Measurements from ENCODE around the gene HACD3. TPM values are rescaled to one million over a fixed set of nuclear protein-coding genes. Genes with fewer than 3 reads are reported as not detected.

The HACD3 gene
- 10 to 100 TPM; 47.3 to 47.9 TPM for total RNA-seq

- POLR2A ChIA-PET: interaction anchor here (0.6 to 1.5 kb wide), 8 partner anchors 12 to 547 kb away, joined by 3 to 9 read pairs (median 4); partner anchors contain the start of gene INTS14
Measured at GRCh38 chr15:65530318-65531111, at the start of gene HACD3. Gene HACD3, plus strand, starts transcription at chr15:65530463. Its CDS starts 169 bp downstream, at chr15:65530632.

GRCh38 chr15:65484876-65485275 lies 45.4 kb upstream of the HACD3 start:
- POLR2A ChIA-PET: no interaction called here
- CTCF ChIA-PET: no interaction called here

More at GRCh38 chr15:65530318-65531111, at the start of gene HACD3:
- CTCF ChIA-PET: interaction anchor here (0.9 to 1.6 kb wide), 2 partner anchors 13 to 327 kb away, joined by 4 to 5 read pairs; partner anchors contain the start of gene DPP8

- ChIA-PET CTCF (no interaction called here), POLR2A (no interaction called here)
Measured at GRCh38 chr15:65494076-65494475, 36.2 kb upstream of the HACD3 start.

GRCh38 chr15:65509321-65509720 lies 20.9 kb upstream of the HACD3 start:
- ChIA-PET POLR2A (interaction anchor here (0.6 kb wide), 1 partner anchor 8 kb away, joined by 4 read pairs; no protein-coding TSS in a partner anchor), CTCF (no interaction called here)

- ChIA-PET CTCF (interaction anchor here (0.6 kb wide), 2 partner anchors 30 to 775 kb away, joined by 3 to 4 read pairs; no protein-coding TSS in a partner anchor), POLR2A (interaction anchor here (1.6 kb wide), 1 partner anchor 19 kb away, joined by 5 read pairs; the partner anchor contains the start of gene HACD3)
Measured at GRCh38 chr15:65512189-65512588, 18.1 kb upstream of the HACD3 start.

GRCh38 chr15:65512807-65513416 lies 17.4 kb upstream of the HACD3 start:
- ChIA-PET POLR2A (interaction anchor here (0.7 to 1.6 kb wide), 2 partner anchors 18 to 20 kb away, joined by 5 read pairs; partner anchors contain the start of gene HACD3), CTCF (interaction anchor here (0.6 kb wide), 1 partner anchor 29 kb away, joined by 4 read pairs; no protein-coding TSS in a partner anchor)

- POLR2A ChIA-PET: interaction anchor here (0.6 to 1.0 kb wide), 16 partner anchors 8 to 1804 kb away, joined by 3 to 9 read pairs (median 4); partner anchors contain the start of genes PDCD7 and PPIB
- CTCF ChIA-PET: interaction anchor here (0.6 to 1.1 kb wide), 9 partner anchors 10 to 1445 kb away, joined by 3 to 5 read pairs (median 3); partner anchors contain the start of genes HACD3 and INTS14
Measured at GRCh38 chr15:65516997-65517865, 13.0 kb upstream of the HACD3 start, which contains the start of gene DPP8. Gene DPP8, minus strand, starts transcription at chr15:65517689. Its CDS starts 5,136 bp downstream, at chr15:65512553.

GRCh38 chr15:65517866-65518207 lies 12.4 kb upstream of the HACD3 start:
- CTCF ChIA-PET: interaction anchor here (0.6 to 1.2 kb wide), 2 partner anchors 11 to 58 kb away, joined by 3 read pairs; no protein-coding TSS in a partner anchor
- POLR2A ChIA-PET: interaction anchor here (1.2 kb wide), 1 partner anchor 12 kb away, joined by 4 read pairs; the partner anchor contains the start of gene HACD3

GRCh38 chr15:65518633-65519285 lies 11.5 kb upstream of the HACD3 start:
- POLR2A ChIA-PET: interaction anchor here (0.6 to 1.2 kb wide), 2 partner anchors 11 to 399 kb away, joined by 4 to 5 read pairs; partner anchors contain the start of gene HACD3
- CTCF ChIA-PET: interaction anchor here (1.2 kb wide), 1 partner anchor 10 kb away, joined by 3 read pairs; no protein-coding TSS in a partner anchor

GRCh38 chr15:65521350-65521749 lies 8.9 kb upstream of the HACD3 start:
- ChIA-PET CTCF (no interaction called here), POLR2A (no interaction called here)

GRCh38 chr15:65524226-65524625 lies 6.0 kb upstream of the HACD3 start:
- POLR2A ChIA-PET: no interaction called here

GRCh38 chr15:65525622-65526021 lies 4.6 kb upstream of the HACD3 start:
- CTCF ChIA-PET: no interaction called here
- POLR2A ChIA-PET: no interaction called here

More at GRCh38 chr15:65524226-65524625, 6.0 kb upstream of the HACD3 start:
- CTCF ChIA-PET: no interaction called here

- POLR2A ChIA-PET: interaction anchor here (0.7 kb wide), 1 partner anchor 12 kb away, joined by 3 read pairs; no protein-coding TSS in a partner anchor
- CTCF ChIA-PET: interaction anchor here (1.5 kb wide), 1 partner anchor 10 kb away, joined by 3 read pairs; no protein-coding TSS in a partner anchor
Measured at GRCh38 chr15:65528461-65529060, 1.7 kb upstream of the HACD3 start.

GRCh38 chr15:65529762-65530317 lies 423 bp upstream of the HACD3 start:
- POLR2A ChIA-PET: interaction anchor here (0.5 to 1.5 kb wide), 5 partner anchors 11 to 294 kb away, joined by 3 to 8 read pairs (median 4); partner anchors contain the start of gene INTS14
- CTCF ChIA-PET: interaction anchor here (0.6 to 1.6 kb wide), 3 partner anchors 9 to 13 kb away, joined by 3 to 5 read pairs (median 3); partner anchors contain the start of gene DPP8

- POLR2A ChIA-PET: interaction anchor here (0.7 kb wide), 1 partner anchor 38 kb away, joined by 6 read pairs; no protein-coding TSS in a partner anchor
- CTCF ChIA-PET: interaction anchor here (0.7 kb wide), 1 partner anchor 296 kb away, joined by 4 read pairs; no protein-coding TSS in a partner anchor
Measured at GRCh38 chr15:65532738-65533051, 2.4 kb downstream of the HACD3 start.

GRCh38 chr15:65533057-65533756 lies 2.9 kb downstream of the HACD3 start:
- ChIA-PET CTCF (interaction anchor here (0.7 kb wide), 1 partner anchor 296 kb away, joined by 4 read pairs; no protein-coding TSS in a partner anchor), POLR2A (interaction anchor here (0.7 kb wide), 1 partner anchor 38 kb away, joined by 6 read pairs; no protein-coding TSS in a partner anchor)

GRCh38 chr15:65535192-65535591 lies 4.9 kb downstream of the HACD3 start:
- POLR2A ChIA-PET: no interaction called here
- CTCF ChIA-PET: no interaction called here

All from activated CD8-positive, alpha-beta memory T cell treated with anti-CD3 and anti-CD28 coated beads for 36 hours (primary cell).